Activated naive CD4-positive, alpha-beta T cell (primary cell): ENCODE measurements around the gene PFKL.

ENCODE experiments used
- DNase-seq, 4 experiments: peaks; one replicate each; lab custom pipeline; 2025; lab: John Stamatoyannopoulos, UW

PFKL gene

GRCh38 chr21:44299458-44300261 lies at the start of gene PFKL:
PFKL (plus strand) TSS chr21:44300053; CDS start chr21:44300106, 53 bp downstream.
- peak in 1 of 4 experiments; percentile 53 for DNase-seq

- DNase-seq = no peak
These were observed 45.8 kb upstream of the PFKL start for GRCh38 chr21:44253832-44254710.

GRCh38 chr21:44255511-44255981 lies 44.3 kb upstream of the PFKL start:
- no peak for DNase-seq

GRCh38 chr21:44258056-44258725 lies 41.7 kb upstream of the PFKL start:
- DNase-seq = no peak

GRCh38 chr21:44259082-44259705 lies 40.7 kb upstream of the PFKL start:
- DNase-seq = no peak

GRCh38 chr21:44260066-44260465 lies 39.8 kb upstream of the PFKL start:
- no peak for DNase-seq

GRCh38 chr21:44260791-44261631 lies 38.8 kb upstream of the PFKL start:
- DNase-seq = no peak

- DNase-seq = no peak
These were observed 38.1 kb upstream of the PFKL start, which contains the start of gene DNMT3L for GRCh38 chr21:44261675-44262295. DNMT3L (minus strand) TSS chr21:44261897; CDS start chr21:44261259, 638 bp downstream.

- no peak for DNase-seq
These were observed 37.4 kb upstream of the PFKL start for GRCh38 chr21:44262338-44263056.

- no peak for DNase-seq
These were observed 36.6 kb upstream of the PFKL start for GRCh38 chr21:44263221-44263760.

GRCh38 chr21:44263768-44264167 lies 36.1 kb upstream of the PFKL start:
- DNase-seq = no peak

- DNase-seq = no peak
These were observed 34.1 kb upstream of the PFKL start for GRCh38 chr21:44265734-44266270.

- no peak for DNase-seq
These were observed 32.2 kb upstream of the PFKL start for GRCh38 chr21:44267655-44268142.

GRCh38 chr21:44269090-44269489 lies 30.8 kb upstream of the PFKL start:
- DNase-seq = no peak

GRCh38 chr21:44271558-44272283 lies 28.1 kb upstream of the PFKL start:
- DNase-seq = no peak

GRCh38 chr21:44272284-44272858 lies 27.5 kb upstream of the PFKL start:
- DNase-seq = no peak

GRCh38 chr21:44273046-44273445 lies 26.8 kb upstream of the PFKL start:
- no peak for DNase-seq

GRCh38 chr21:44275041-44275440 lies 24.8 kb upstream of the PFKL start:
- no peak for DNase-seq
